Activated CD8-positive, alpha-beta memory T cell treated with anti-CD3 and anti-CD28 coated beads, Interleukin-2, amount 50 U/mL, for 48 hours (primary cell): Measurements from ENCODE around the gene KRTAP10-9.
"Not testable (repeated sequence)": the region's sequence is repeated elsewhere in the genome, so short reads cannot be mapped to it uniquely, and the experiment has no call there.

Experiments used
- DNase-seq: peaks from one replicate; pipeline ENCODE4 v3.0.0-alpha.2; 2020

Gene KRTAP10-9

GRCh38 chr21:44644878-44645277 lies 18.0 kb downstream of the KRTAP10-9 start:
- DNase-seq, result no peak

GRCh38 chr21:44646366-44647221 lies 19.7 kb downstream of the KRTAP10-9 start, which contains the start of gene KRTAP10-11:
Gene KRTAP10-11 (plus strand): TSS chr21:44646414. CDS start chr21:44646459, 45 bp downstream.
- not testable (repeated sequence) for DNase-seq

- DNase-seq, result no peak
Observed at GRCh38 chr21:44647222-44647552, 20.3 kb downstream of the KRTAP10-9 start.

GRCh38 chr21:44648557-44649311 lies 21.8 kb downstream of the KRTAP10-9 start:
- no peak for DNase-seq

- no peak for DNase-seq
Observed at GRCh38 chr21:44649521-44650100, 22.7 kb downstream of the KRTAP10-9 start.

- no peak for DNase-seq
Observed at GRCh38 chr21:44650265-44650972, 23.5 kb downstream of the KRTAP10-9 start.

- DNase-seq, result no peak
Observed at GRCh38 chr21:44650973-44651675, 24.2 kb downstream of the KRTAP10-9 start.

- DNase-seq, result no peak
Observed at GRCh38 chr21:44653123-44653522, 26.2 kb downstream of the KRTAP10-9 start.

- peak; percentile 47 for DNase-seq
Observed at GRCh38 chr21:44653656-44654575, 27.0 kb downstream of the KRTAP10-9 start.

- DNase-seq, result no peak
Observed at GRCh38 chr21:44654576-44655175, 27.8 kb downstream of the KRTAP10-9 start, which contains the start of gene KRTAP12-4. Gene KRTAP12-4 (minus strand): TSS chr21:44654659. CDS start chr21:44654614, 45 bp downstream.

- DNase-seq, result no peak
Observed at GRCh38 chr21:44656868-44657267, 30.0 kb downstream of the KRTAP10-9 start.

GRCh38 chr21:44657635-44658540 lies 31.0 kb downstream of the KRTAP10-9 start, which contains the start of gene KRTAP12-3:
Gene KRTAP12-3 (plus strand): TSS chr21:44657932. CDS start chr21:44657980, 48 bp downstream.
- peak; percentile 59 for DNase-seq

GRCh38 chr21:44658541-44658910 lies 31.6 kb downstream of the KRTAP10-9 start:
- DNase-seq, result no peak

- peak; percentile 53 for DNase-seq
Observed at GRCh38 chr21:44658913-44659595, 32.2 kb downstream of the KRTAP10-9 start.

GRCh38 chr21:44661567-44661966 lies 34.7 kb downstream of the KRTAP10-9 start:
- not testable (repeated sequence) for DNase-seq

- no peak for DNase-seq
Observed at GRCh38 chr21:44664691-44665090, 37.8 kb downstream of the KRTAP10-9 start.

- no peak for DNase-seq
Observed at GRCh38 chr21:44666401-44667320, 39.8 kb downstream of the KRTAP10-9 start, which contains the start of gene KRTAP12-2. Gene KRTAP12-2 (minus strand): TSS chr21:44666927. CDS start chr21:44666886, 41 bp downstream.
